ENCODE measurements around the gene EXOC7. TPM values are rescaled to one million over a fixed set of nuclear protein-coding genes. Genes with fewer than 3 reads are reported as not detected.
"Not testable (repeated sequence)": the region's sequence is repeated elsewhere in the genome, so short reads cannot be mapped to it uniquely, and the experiment has no call there.

The EXOC7 gene
- total and polyA plus RNA-seq, 4 donors = 25.7 to 138 (median 100) TPM

GRCh38 chr17:76080768-76081287 lies 22.8 kb downstream of the EXOC7 start:
- H3K4me3 ChIP-seq (ENCODE audit: low read length in 2 of 2) = no peak overlapping the region
- intact Hi-C loops (cut with DNase I) = no loop called here
- DNase-seq (no peak), ATAC-seq (ENCODE audit: low FRiP score) (no peak)
- H3K27me3 ChIP-seq (ENCODE audit: control insufficient read depth in 1 of 2, insufficient read depth in 2 of 2, low read length in 1 of 2) = no peaks in the 10 kb centered on the region
- 25 to 33% methylated on average over 6 of the region's 6 CpGs for WGBS, 2 donors
- H3K36me3 ChIP-seq (ENCODE audit: control insufficient read depth in 1 of 2, insufficient read depth in 2 of 2, low read length in 1 of 2) = peaks cover 0 to 6% of the 10 kb centered on the region in 2 donors
- H3K9me3 ChIP-seq (ENCODE audit: control insufficient read depth, low read length) = no peaks in the 10 kb centered on the region
- H3K4me1 ChIP-seq (ENCODE audit: control insufficient read depth in 1 of 2, insufficient read depth in 2 of 2, low read length in 2 of 2) = no peaks in the 10 kb centered on the region
- H3K27ac ChIP-seq (ENCODE audit: low read depth in 1 of 2, low read length in 2 of 2) = no peak overlapping the region

- no peak overlapping the region for H3K4me3 ChIP-seq (ENCODE audit: low read length in 2 of 2)
- H3K27me3 ChIP-seq (ENCODE audit: control insufficient read depth in 1 of 2, insufficient read depth in 2 of 2, low read length in 1 of 2) = no peaks in the 10 kb centered on the region
- peaks cover 0 to 4% of the 10 kb centered on the region in 2 donors for H3K36me3 ChIP-seq (ENCODE audit: control insufficient read depth in 1 of 2, insufficient read depth in 2 of 2, low read length in 1 of 2)
- ATAC-seq (ENCODE audit: low FRiP score) (no peak), DNase-seq (no peak)
- H3K4me1 ChIP-seq (ENCODE audit: control insufficient read depth in 1 of 2, insufficient read depth in 2 of 2, low read length in 2 of 2) = no peaks in the 10 kb centered on the region
- intact Hi-C loops (cut with DNase I) = no loop called here
- no peak overlapping the region for H3K27ac ChIP-seq (ENCODE audit: low read depth in 1 of 2, low read length in 2 of 2)
- 3 to 4% methylated on average over 23 of the region's 23 CpGs for WGBS, 2 donors
- H3K9me3 ChIP-seq (ENCODE audit: control insufficient read depth, low read length) = no peaks in the 10 kb centered on the region
Observed at GRCh38 chr17:76079956-76080767, 23.4 kb downstream of the EXOC7 start.

GRCh38 chr17:76079535-76079955 lies 24.0 kb downstream of the EXOC7 start:
- no peak overlapping the region for H3K4me3 ChIP-seq (ENCODE audit: low read length in 2 of 2)
- no peaks in the 10 kb centered on the region for H3K9me3 ChIP-seq (ENCODE audit: control insufficient read depth, low read length)
- ATAC-seq (ENCODE audit: low FRiP score) (no peak), DNase-seq (no peak)
- H3K27ac ChIP-seq (ENCODE audit: low read depth in 1 of 2, low read length in 2 of 2) = no peak overlapping the region
- no peaks in the 10 kb centered on the region for H3K4me1 ChIP-seq (ENCODE audit: control insufficient read depth in 1 of 2, insufficient read depth in 2 of 2, low read length in 2 of 2)
- H3K36me3 ChIP-seq (ENCODE audit: control insufficient read depth in 1 of 2, insufficient read depth in 2 of 2, low read length in 1 of 2) = peaks cover 0 to 2% of the 10 kb centered on the region in 2 donors
- no peaks in the 10 kb centered on the region for H3K27me3 ChIP-seq (ENCODE audit: control insufficient read depth in 1 of 2, insufficient read depth in 2 of 2, low read length in 1 of 2)
- intact Hi-C loops (cut with DNase I) = no loop called here
- 26 to 43% methylated on average over 9 of the region's 9 CpGs for whole genome bisulfite sequencing, 2 donors

- DNase-seq (no peak), ATAC-seq (ENCODE audit: low FRiP score) (no peak)
- Histone ChIP-seq H3K27me3 (ENCODE audit: control insufficient read depth in 1 of 2, insufficient read depth in 2 of 2, low read length in 1 of 2) (no peaks in the 10 kb centered on the region), H3K27ac (ENCODE audit: low read depth in 1 of 2, low read length in 2 of 2) (no peak within 1 kb of the TSS), H3K4me3 (ENCODE audit: low read length in 2 of 2) (no peak within 1 kb of the TSS), H3K36me3 (ENCODE audit: control insufficient read depth in 1 of 2, insufficient read depth in 2 of 2, low read length in 1 of 2) (peaks cover 0 to 2% of the 10 kb centered on the region in 2 donors), H3K4me1 (ENCODE audit: control insufficient read depth in 1 of 2, insufficient read depth in 2 of 2, low read length in 2 of 2) (no peaks in the 10 kb centered on the region), H3K9me3 (ENCODE audit: control insufficient read depth, low read length) (no peaks in the 10 kb centered on the region)
- 62 to 65% methylated on average over 17 of the region's 17 CpGs for WGBS, 2 donors
- intact Hi-C loops (cut with DNase I) = no loop called here
Observed at GRCh38 chr17:76078860-76079534, 24.6 kb downstream of the EXOC7 start, which contains the start of gene ZACN. Gene ZACN (plus strand): TSS chr17:76079182. CDS start chr17:76079265, 83 bp downstream.

- H3K36me3 ChIP-seq (ENCODE audit: control insufficient read depth in 1 of 2, insufficient read depth in 2 of 2, low read length in 1 of 2); H3K27ac ChIP-seq (ENCODE audit: low read depth in 1 of 2, low read length in 2 of 2); DNase-seq; H3K4me1 ChIP-seq (ENCODE audit: control insufficient read depth in 1 of 2, insufficient read depth in 2 of 2, low read length in 2 of 2); H3K9me3 ChIP-seq (ENCODE audit: control insufficient read depth, low read length); intact Hi-C loops (cut with DNase I); H3K27me3 ChIP-seq (ENCODE audit: control insufficient read depth in 1 of 2, insufficient read depth in 2 of 2, low read length in 1 of 2); H3K4me3 ChIP-seq (ENCODE audit: low read length in 2 of 2); ATAC-seq (ENCODE audit: low FRiP score): not testable (repeated sequence)
- 65 to 76% methylated on average over 5 of the region's 5 CpGs for WGBS, 2 donors
Observed at GRCh38 chr17:76078370-76078769, 25.2 kb downstream of the EXOC7 start.

- no peak overlapping the region for H3K27ac ChIP-seq (ENCODE audit: low read depth in 1 of 2, low read length in 2 of 2)
- WGBS, 2 donors = 11 to 15% methylated on average over 12 of the region's 12 CpGs
- ATAC-seq (ENCODE audit: low FRiP score) (no peak), DNase-seq (no peak)
- no peaks in the 10 kb centered on the region for H3K9me3 ChIP-seq (ENCODE audit: control insufficient read depth, low read length)
- H3K4me1 ChIP-seq (ENCODE audit: control insufficient read depth in 1 of 2, insufficient read depth in 2 of 2, low read length in 2 of 2) = no peaks in the 10 kb centered on the region
- intact Hi-C loops (cut with DNase I) = no loop called here
- no peaks in the 10 kb centered on the region for H3K36me3 ChIP-seq (ENCODE audit: control insufficient read depth in 1 of 2, insufficient read depth in 2 of 2, low read length in 1 of 2)
- H3K27me3 ChIP-seq (ENCODE audit: control insufficient read depth in 1 of 2, insufficient read depth in 2 of 2, low read length in 1 of 2) = no peaks in the 10 kb centered on the region
- no peak overlapping the region for H3K4me3 ChIP-seq (ENCODE audit: low read length in 2 of 2)
Observed at GRCh38 chr17:76077584-76078110, 25.9 kb downstream of the EXOC7 start.

GRCh38 chr17:76076765-76077583 lies 26.6 kb downstream of the EXOC7 start:
- WGBS, 2 donors = 4% methylated on average over 81 to 82 of the region's 82 CpGs
- DNase-seq = no peak
- no peaks in the 10 kb centered on the region for H3K4me1 ChIP-seq (ENCODE audit: control insufficient read depth in 1 of 2, insufficient read depth in 2 of 2, low read length in 2 of 2)
- intact Hi-C loops (cut with DNase I) = no loop called here
- H3K27me3 ChIP-seq (ENCODE audit: control insufficient read depth in 1 of 2, insufficient read depth in 2 of 2, low read length in 1 of 2) = no peaks in the 10 kb centered on the region
- ATAC-seq (ENCODE audit: low FRiP score) = no peak
- no peaks in the 10 kb centered on the region for H3K36me3 ChIP-seq (ENCODE audit: control insufficient read depth in 1 of 2, insufficient read depth in 2 of 2, low read length in 1 of 2)
- no peak overlapping the region for H3K27ac ChIP-seq (ENCODE audit: low read depth in 1 of 2, low read length in 2 of 2)
- H3K9me3 ChIP-seq (ENCODE audit: control insufficient read depth, low read length) = no peaks in the 10 kb centered on the region
- H3K4me3 ChIP-seq (ENCODE audit: low read length in 2 of 2) = no peak overlapping the region

GRCh38 chr17:76076146-76076764 lies 27.3 kb downstream of the EXOC7 start:
- H3K27me3 ChIP-seq (ENCODE audit: control insufficient read depth in 1 of 2, insufficient read depth in 2 of 2, low read length in 1 of 2) = no peaks in the 10 kb centered on the region
- no peak for ATAC-seq (ENCODE audit: low FRiP score)
- H3K36me3 ChIP-seq (ENCODE audit: control insufficient read depth in 1 of 2, insufficient read depth in 2 of 2, low read length in 1 of 2) = no peaks in the 10 kb centered on the region
- intact Hi-C loops (cut with DNase I) = no loop called here
- WGBS, 2 donors = 3 to 5% methylated on average over 41 of the region's 41 CpGs
- no peak overlapping the region for H3K4me3 ChIP-seq (ENCODE audit: low read length in 2 of 2)
- no peaks in the 10 kb centered on the region for H3K4me1 ChIP-seq (ENCODE audit: control insufficient read depth in 1 of 2, insufficient read depth in 2 of 2, low read length in 2 of 2)
- no peak for DNase-seq
- no peaks in the 10 kb centered on the region for H3K9me3 ChIP-seq (ENCODE audit: control insufficient read depth, low read length)
- H3K27ac ChIP-seq (ENCODE audit: low read depth in 1 of 2, low read length in 2 of 2) = no peak overlapping the region

Data from aorta (tissue), 5 donors.